GM12878 (cell line): ENCODE results near the gene PPM1A. TPM values are rescaled to one million over a fixed set of nuclear protein-coding genes. Genes with fewer than 3 reads are reported as not detected.

ENCODE experiments used
- ATAC-seq: fragments of 200-7000 bp; cut with Tn5 transposase; 3 replicates; pipeline ENCODE4 v1.9.1; 2020; ENCODE audit warnings: mild to moderate bottlenecking, moderate library complexity
- BruUV-seq: library from RNA; stranded (reverse); fragments of 400-500 nt; replicated peaks from 2 replicates; lab custom pipeline; 2021; lab: Mats Ljungman, UMichigan
- CTCF ChIA-PET: fragments of 300-600 bp; sonication (Branson Sonifier 250); formaldehyde crosslinking; extraction: SDS; loops from one replicate; lab custom pipeline; 2021; ENCODE audit warnings: inconsistent platforms; lab: Yijun Ruan, JAX
- POLR2A ChIA-PET: fragments of 350-600 bp; formaldehyde crosslinking; extraction: SDS; loops from one replicate; lab custom pipeline; 2021; ENCODE audit warnings: inconsistent platforms; lab: Charles Lee
- RAD21 ChIA-PET: fragments of 300-600 bp; sonication (Branson Sonifier 250); formaldehyde crosslinking; loops from one replicate; lab custom pipeline; 2023; ENCODE audit warnings: antibody characterized with exemption; ENCODE audit not compliant: unreplicated experiment; lab: Charles Lee
- SMC1A ChIA-PET: fragments of 300-600 bp; sonication (Branson Sonifier 250); formaldehyde crosslinking; loops from one replicate; lab custom pipeline; 2023; ENCODE audit not compliant: unreplicated experiment, uncharacterized antibody; lab: Charles Lee
- DNase-seq: peaks from one replicate; pipeline ENCODE4 v3.0.0-alpha.2; 2011; ENCODE audit warnings: low read depth, low spot score
- FAIRE-seq: peaks from 3 replicates; lab custom pipeline; 2011; peaks lifted over from hg19 to GRCh38; lab: Jason Lieb, UNC
- H2AFZ ChIP-seq: 2 replicates; pipeline ENCODE4 v1.6.0; 2011; ENCODE audit warnings: low read depth, low read length, control low read depth; ENCODE audit not compliant: control insufficient read depth
- H3K27ac ChIP-seq: 2 replicates; pipeline ENCODE4 v1.5.1; 2011; ENCODE audit warnings: control low read depth; ENCODE audit not compliant: control insufficient read depth, insufficient read depth
- H3K27me3 ChIP-seq, 2 experiments: replicated peaks in 1 of 2; 2 replicates each; pipeline versions ENCODE4 v1.6.0 to v1.6.1; 2011; ENCODE audit warnings: low read length in 1 of 2; ENCODE audit not compliant: control insufficient read depth in 2 of 2, insufficient read depth in 2 of 2
- H3K36me3 ChIP-seq, 2 experiments: 2 replicates each; pipeline ENCODE4 v1.5.1; 2011; ENCODE audit warnings: low read length in 1 of 2; ENCODE audit not compliant: control insufficient read depth in 2 of 2, insufficient read depth in 2 of 2
- H3K4me1 ChIP-seq: 2 replicates; pipeline ENCODE4 v1.6.1; 2011; ENCODE audit warnings: mild to moderate bottlenecking, low read length, moderate library complexity, mixed read lengths; ENCODE audit not compliant: control insufficient read depth, insufficient read depth
- H3K4me2 ChIP-seq: 2 replicates; pipeline ENCODE4 v1.6.0; 2011; ENCODE audit warnings: control low read depth; ENCODE audit not compliant: control insufficient read depth, insufficient read depth
- H3K4me3 ChIP-seq: fragments of 200-600 bp; sonication (generic); 2 replicates; pipeline ENCODE4 v1.5.1; 2016
- H3K79me2 ChIP-seq: 2 replicates; pipeline ENCODE4 v1.6.0; 2011; ENCODE audit warnings: low read length; ENCODE audit not compliant: control insufficient read depth, insufficient read depth
- H3K9ac ChIP-seq: 2 replicates; pipeline ENCODE4 v1.8.0; 2011; ENCODE audit warnings: low read length, control low read depth, mixed read lengths; ENCODE audit not compliant: control insufficient read depth, insufficient read depth
- H3K9me3 ChIP-seq: replicated peaks from 3 replicates; pipeline ENCODE4 v1.5.1; 2011; ENCODE audit warnings: mild to moderate bottlenecking, low read length; ENCODE audit not compliant: control insufficient read depth, insufficient read depth
- H4K20me1 ChIP-seq: 2 replicates; pipeline ENCODE4 v1.6.0; 2011; ENCODE audit not compliant: control insufficient read depth, insufficient read depth
- ATF7 ChIP-seq: fragments of 450-650 bp; IDR thresholded peaks from 2 replicates; pipeline ENCODE4 v1.6.1; 2016; ENCODE audit warnings: low read depth, mild to moderate bottlenecking
- CTCF ChIP-seq, 3 experiments: IDR thresholded peaks in 2 of 3; conservative IDR thresholded peaks in 1 of 3; 2 replicates each; pipeline ENCODE4 v1.5.1; 2011; ENCODE audit warnings: low read depth in 3 of 3, low read length in 3 of 3, mild to moderate bottlenecking in 3 of 3, control low read depth in 2 of 3, moderate library complexity in 2 of 3, inconsistent platforms in 1 of 3, mixed read lengths in 1 of 3; ENCODE audit not compliant: control insufficient read depth in 2 of 3, insufficient read depth in 1 of 3; ENCODE audit errors: extremely low read depth in 1 of 3
- MXI1 ChIP-seq: fragments of 150-350 bp; IDR thresholded peaks from 2 replicates; pipeline ENCODE4 v1.6.1; 2011; ENCODE audit warnings: low read depth, mild to moderate bottlenecking, inconsistent platforms, low read length, improper control_type of control experiment
- NR2F1 ChIP-seq: fragments of 450-650 bp; conservative IDR thresholded peaks from 2 replicates; pipeline ENCODE4 v1.6.1; 2017; ENCODE audit warnings: mild to moderate bottlenecking
- RUNX3 ChIP-seq: IDR thresholded peaks from 2 replicates; pipeline ENCODE4 v1.6.1; 2012; ENCODE audit warnings: low read length, inconsistent platforms
- ZNF217 ChIP-seq: fragments of 450-650 bp; IDR thresholded peaks from 2 replicates; pipeline ENCODE4 v1.6.1; 2017; ENCODE audit warnings: antibody characterized with exemption, mild to moderate bottlenecking
- WGBS: methylation state at CpG from one replicate; pipeline ENCODE4 v1.1.6; 2016; ENCODE audit warnings: low lambda C conversion rate; ENCODE audit not compliant: insufficient replicate concordance, insufficient coverage; ENCODE audit errors: missing lambda C conversion rate; 5-methylcytosine and 5-hydroxymethylcytosine counted together
- in situ Hi-C: fragments of 300-500 bp; cut with MboI; formaldehyde crosslinking; loops from 9 replicates; pipeline ENCODE4 v1.14.3; 2018; ENCODE audit warnings: mixed read lengths
- intact Hi-C: fragments of 100-400 bp; cut with micrococcal nuclease; formaldehyde crosslinking; loops from one replicate; pipeline ENCODE4 v1.14.2; 2022; ENCODE audit not compliant: unreplicated experiment
- polyA plus RNA-seq, 11 experiments: library from polyadenylated mRNA; depleted of rRNA in 4 of 11; unstranded in 6 of 11; stranded (reverse) in 5 of 11; fragments of >200 nt; fragmentation: Nextera tagmentation in 4 of 11; fragmentation: Illumina TruSeq in 1 of 11; extraction: Ambion mirVana in 4 of 11; extraction: Trizol in 1 of 11; gene quantifications; 1 replicate in 1 of 11; 2 replicates in 10 of 11; pipeline versions ENCODE4 v1.2.1 to v1.2.3, GENCODE V29; 2011 to 2016; ENCODE audit warnings: inconsistent platforms in 2 of 11, missing spikeins in 2 of 11, low read depth in 1 of 11
- total RNA-seq, 4 experiments: library from RNA; depleted of rRNA in 3 of 4; stranded (reverse); fragments of >200 nt in 3 of 4; fragmentation: Illumina TruSeq in 1 of 4; extraction: Trizol in 1 of 4; gene quantifications; 2 replicates each; pipeline versions ENCODE4 v1.2.1 to v1.2.3, GENCODE V29; 2013 to 2021

The PPM1A gene
- total and polyA plus RNA-seq, 10 of the 15 experiments (the other 5 are each of a cell fraction or from before 2014, with no cell fraction given), result 16.8 to 124 (median 47.0) TPM

DNA sequence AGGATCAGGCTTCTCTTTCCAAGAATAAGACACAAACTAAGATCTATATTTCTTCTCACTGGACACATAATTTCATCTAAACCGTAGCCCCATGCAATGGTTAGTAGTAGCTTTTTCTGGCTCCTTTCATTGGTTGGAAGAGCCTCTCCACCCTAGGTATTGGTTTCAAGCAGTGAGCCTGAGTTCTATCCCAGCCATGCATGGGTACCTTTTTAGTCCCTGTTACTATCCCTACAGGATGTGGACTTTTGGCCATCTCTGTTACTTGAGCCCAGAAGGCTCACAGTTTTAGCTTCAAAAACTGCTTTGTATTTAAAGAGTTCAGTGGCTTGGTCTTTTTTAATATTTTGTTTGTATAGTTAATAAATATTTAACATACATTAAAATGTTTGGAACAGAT, 16.1 kb downstream of the PPM1A start (continued):
- TF ChIP-seq ATF7 (no peak), RUNX3 (no peak), NR2F1 (no peak), ZNF217 (no peak)

DNA sequence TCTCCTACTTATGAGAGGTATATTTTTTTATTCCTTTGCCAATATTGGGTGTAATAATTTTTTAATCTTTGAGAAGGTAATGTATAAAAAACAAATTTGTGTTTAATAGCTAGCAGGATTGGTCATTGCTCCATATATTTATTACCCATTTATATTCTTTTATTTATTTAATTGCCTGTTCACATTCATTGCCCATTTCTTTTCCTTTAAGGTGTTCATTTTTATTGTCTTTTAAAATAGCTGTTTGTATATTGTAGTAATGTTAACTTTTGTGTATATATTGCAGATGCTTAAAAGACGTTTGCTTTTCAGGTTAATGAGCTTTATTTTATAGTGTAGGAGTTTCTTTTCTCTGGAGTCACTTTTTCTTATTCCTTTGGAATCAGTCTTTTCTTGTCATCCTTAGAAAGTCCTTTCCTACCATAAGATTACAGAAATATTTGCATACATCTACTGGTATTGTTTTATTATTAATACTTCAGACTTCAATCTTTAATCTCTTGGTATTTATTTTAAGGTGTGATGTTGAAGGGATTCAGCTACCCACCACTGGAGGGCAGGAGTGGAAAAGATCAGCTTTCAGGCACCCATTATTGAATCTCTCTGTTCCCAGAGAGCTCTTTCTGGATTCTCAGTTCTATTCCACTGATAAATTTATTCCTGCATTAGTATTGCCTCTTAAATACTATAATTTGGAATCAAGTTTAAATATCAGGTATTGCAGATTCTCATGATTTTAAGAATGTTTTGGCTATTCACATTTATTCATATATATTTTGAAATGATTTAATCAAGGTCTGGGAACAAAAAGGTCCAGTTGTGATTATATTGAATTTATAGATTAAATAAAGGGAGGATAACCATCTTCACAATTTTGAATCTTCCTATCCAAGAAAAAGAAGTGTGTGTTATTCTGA, 17.3 kb downstream of the PPM1A start:
- H3K4me1 ChIP-seq, result no peaks in the 10 kb centered on the region
- H3K9me3 ChIP-seq, result peaks cover 15% of the 10 kb centered on the region
- no peak overlapping the region for H3K27ac ChIP-seq
- H3K27me3 ChIP-seq, result no peaks in the 10 kb centered on the region
- in situ Hi-C loops, result no loop called here
- no peak overlapping the region for H3K4me2 ChIP-seq
- no peak overlapping the region for H2AFZ ChIP-seq
- H3K4me3 ChIP-seq, result no peak overlapping the region
- 100% methylated on average over 1 of the region's 1 CpG for WGBS
- TF ChIP-seq MXI1 (no peak), CTCF (IDR thresholded peaks at IDR 0.05 in 2 of 3, conservative IDR thresholded peaks at IDR 0.05 in 1 of 3; ENCODE audit: control insufficient read depth in 2 of 3, extremely low read depth in 1 of 3, insufficient read depth in 1 of 3, low read depth in 3 of 3, low read length in 3 of 3) (peak; percentile 1 to 22 (median 14); a peak in 1 of 6 replicates)
- no peaks in the 10 kb centered on the region for H4K20me1 ChIP-seq
- DNase-seq (no peak), ATAC-seq (peak; percentile 46; the same call in 2 of the 3 replicates), FAIRE-seq (no peak)
- peaks cover 0 to 8% of the 10 kb centered on the region in 2 experiments; a peak in 2 of 4 replicates for H3K36me3 ChIP-seq
- ChIA-PET SMC1A (interaction anchor here (0.9 to 4.0 kb wide), 10 partner anchors 8 to 63 kb away, joined by 3 to 47 read pairs (median 4); no protein-coding TSS in a partner anchor), POLR2A (interaction anchor here (1.1 to 2.1 kb wide), 4 partner anchors 11 to 171 kb away, joined by 3 to 5 read pairs (median 4); no protein-coding TSS in a partner anchor), RAD21 (interaction anchor here (1.0 to 2.5 kb wide), 6 partner anchors 10 to 79 kb away, joined by 4 to 11 read pairs (median 4); no protein-coding TSS in a partner anchor), CTCF (interaction anchor here (0.6 to 3.7 kb wide), 15 partner anchors 10 to 1969 kb away, joined by 3 to 16 read pairs (median 3); partner anchors contain the start of gene PPM1A)
- no TSS peak for BruUV-seq
- H3K9ac ChIP-seq, result no peak overlapping the region
- intact Hi-C loops, result no loop called here
- H3K79me2 ChIP-seq, result peaks cover 71% of the 10 kb centered on the region
